Femur (tissue), 1 donor: ENCODE data around the gene NEURL3.
"Not testable (repeated sequence)": the region's sequence is repeated elsewhere in the genome, so short reads cannot be mapped to it uniquely, and the experiment has no call there.

Experiments
- DNase-seq: peaks from one replicate; pipeline ENCODE4 v3.0.0-alpha.2; 2017

NEURL3 gene

DNA sequence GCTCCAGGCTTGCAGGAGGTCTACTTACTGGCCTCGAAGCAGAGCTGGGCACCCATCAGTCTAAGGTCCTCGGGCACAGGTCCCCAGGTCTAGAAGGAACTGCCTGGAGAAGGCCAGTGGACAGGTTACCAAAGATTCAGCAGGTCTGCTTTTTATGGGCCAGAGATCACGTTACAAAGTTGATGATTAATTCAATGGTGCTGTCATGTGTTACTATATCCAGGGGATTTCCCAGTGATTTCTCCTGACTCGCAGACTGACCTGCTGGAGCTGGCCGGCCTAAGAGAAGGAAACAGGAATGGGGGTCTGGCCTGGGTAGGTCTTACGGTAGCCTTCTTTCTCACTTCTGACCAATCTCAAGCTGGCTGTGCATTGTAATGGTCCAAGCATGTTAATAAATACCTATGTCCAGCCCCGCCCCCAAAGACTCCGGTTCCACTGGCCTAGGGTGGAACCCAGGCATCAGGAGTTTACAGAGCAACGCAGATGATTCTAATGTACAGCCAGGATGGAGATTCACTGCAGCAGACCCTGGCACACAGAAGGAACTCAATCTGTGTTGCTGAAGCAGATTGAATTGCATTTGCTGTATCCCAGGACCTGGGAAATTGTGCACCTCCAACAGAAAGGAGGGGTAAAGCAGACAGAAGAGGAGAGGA lies at the start of gene NEURL3:
NEURL3 (minus strand) TSS at position 127 of the 659 bp plus-strand sequence; CDS start at position 56, 71 bp downstream.
- no peak for DNase-seq

- peak; percentile 69 for DNase-seq
Observed at GRCh38 chr2:96554293-96555145, 49.4 kb upstream of the NEURL3 start.

DNA sequence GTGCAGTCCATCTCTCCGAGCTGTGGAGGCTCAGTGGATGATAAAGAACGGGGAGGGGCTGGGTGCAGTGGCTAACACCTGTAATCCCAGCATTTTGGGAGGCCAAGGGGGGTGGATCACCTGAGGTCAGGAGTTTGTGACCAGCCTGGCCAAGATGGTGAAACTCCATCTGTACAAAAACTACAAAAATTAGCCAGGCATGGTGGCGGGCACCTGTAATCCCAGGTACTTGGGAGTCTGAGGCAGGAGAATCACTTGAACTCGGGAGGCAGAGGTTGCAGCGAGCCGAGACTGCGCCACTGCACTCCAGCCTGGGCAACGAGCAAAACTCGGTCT lies 48.8 kb upstream of the NEURL3 start:
- not testable (repeated sequence) for DNase-seq

- no peak for DNase-seq
Observed at GRCh38 chr2:96553176-96553956, 48.2 kb upstream of the NEURL3 start.

- DNase-seq, result no peak
Observed at GRCh38 chr2:96552315-96553175, 47.4 kb upstream of the NEURL3 start.

- DNase-seq, result no peak
Observed at GRCh38 chr2:96551605-96552314, 46.6 kb upstream of the NEURL3 start.

DNA sequence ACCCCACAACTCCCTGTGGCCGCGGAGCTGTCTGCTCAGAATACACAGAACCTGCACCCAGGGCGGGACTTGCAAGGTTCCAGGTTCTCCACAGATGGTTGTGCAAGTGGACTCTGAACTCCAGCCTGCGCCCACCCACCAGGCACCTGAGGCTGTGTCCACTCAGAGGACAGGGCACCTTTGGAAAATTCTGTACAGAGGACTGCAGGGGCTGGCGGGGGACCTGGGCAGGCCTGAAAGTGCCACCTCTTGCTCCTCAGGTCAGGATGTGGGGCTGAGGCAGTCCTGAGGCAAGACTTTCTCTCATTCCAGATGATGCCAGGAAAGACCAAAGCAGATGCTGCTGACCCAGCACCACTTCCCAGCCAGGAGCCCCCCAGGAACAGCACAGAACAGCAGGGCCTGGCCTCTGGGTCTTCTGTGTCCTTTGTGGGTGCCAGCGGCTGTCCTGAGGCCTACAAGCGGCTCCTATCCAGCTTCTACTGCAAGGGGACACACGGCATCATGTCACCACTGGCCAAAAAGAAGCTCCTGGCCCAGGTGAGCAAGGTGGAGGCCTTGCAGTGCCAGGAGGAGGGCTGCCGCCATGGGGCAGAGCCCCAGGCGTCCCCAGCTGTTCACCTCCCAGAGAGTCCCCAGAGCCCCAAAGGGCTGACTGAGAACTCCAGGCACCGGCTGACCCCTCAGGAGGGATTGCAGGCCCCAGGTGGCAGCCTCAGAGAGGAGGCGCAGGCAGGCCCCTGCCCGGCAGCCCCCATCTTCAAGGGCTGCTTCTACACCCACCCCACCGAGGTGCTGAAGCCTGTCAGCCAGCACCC lies 45.8 kb upstream of the NEURL3 start:
- DNase-seq, result no peak

- no peak for DNase-seq
Observed at GRCh38 chr2:96549967-96550786, 45.0 kb upstream of the NEURL3 start.

DNA sequence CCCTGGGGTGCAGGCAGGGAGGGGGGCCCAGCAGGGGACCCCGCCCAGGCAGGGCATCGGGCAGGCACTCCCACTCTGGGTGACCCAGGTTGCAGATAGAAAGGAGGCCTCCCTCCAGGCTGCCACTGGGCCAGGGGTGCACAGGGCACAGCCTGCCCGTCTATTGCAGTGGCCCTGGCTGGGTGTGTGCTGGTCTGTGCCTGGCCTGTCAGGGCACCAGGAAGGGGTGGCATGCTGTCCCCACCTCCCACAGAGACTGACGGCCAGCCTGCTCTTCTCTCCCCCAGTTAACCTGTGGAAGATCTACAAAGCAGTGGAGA lies 44.3 kb upstream of the NEURL3 start:
- DNase-seq, result no peak

DNA sequence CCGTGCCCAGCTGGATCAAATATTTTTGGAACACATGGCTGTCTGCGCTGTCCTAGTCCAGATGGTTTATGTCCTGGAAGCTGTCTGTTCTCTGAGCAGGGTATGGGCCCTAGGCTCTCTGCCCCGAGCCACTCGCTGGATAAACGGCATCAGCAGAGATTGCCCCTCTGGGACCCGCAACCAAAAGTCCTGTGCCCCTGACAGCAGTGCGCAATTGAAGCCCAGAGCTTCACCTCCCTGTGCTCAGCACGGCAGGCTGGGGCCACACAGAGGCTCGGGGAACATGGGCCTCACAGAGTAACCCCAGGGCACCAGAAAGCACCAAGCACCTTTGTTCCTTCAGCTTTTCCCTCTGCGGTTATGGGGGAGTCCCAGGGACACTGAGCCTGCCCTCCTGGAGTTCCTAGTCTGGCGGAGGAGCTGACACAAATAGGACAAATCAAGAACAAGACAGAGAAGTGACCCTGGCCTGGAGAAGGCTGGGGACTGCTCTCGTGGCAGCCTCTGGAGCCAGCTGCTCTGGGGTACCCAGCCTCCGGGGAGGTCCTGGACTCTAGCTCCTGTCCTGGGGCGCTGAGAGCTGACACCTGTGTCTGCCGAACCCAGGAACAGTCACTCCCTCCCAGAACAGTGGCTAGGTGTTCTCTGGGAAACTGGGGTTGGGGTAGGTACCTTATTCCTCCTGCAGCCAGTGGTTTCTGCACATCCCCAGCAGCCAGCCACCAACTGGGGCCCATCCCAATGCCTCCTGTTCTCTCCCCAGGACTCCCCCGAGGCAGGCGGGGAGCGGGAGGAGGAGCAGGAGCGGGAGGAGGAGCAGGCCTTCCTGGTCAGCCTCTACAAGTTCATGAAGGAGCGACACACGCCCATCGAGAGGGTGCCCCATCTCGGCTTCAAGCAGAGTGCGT lies 43.7 kb upstream of the NEURL3 start:
- DNase-seq, result no peak

DNA sequence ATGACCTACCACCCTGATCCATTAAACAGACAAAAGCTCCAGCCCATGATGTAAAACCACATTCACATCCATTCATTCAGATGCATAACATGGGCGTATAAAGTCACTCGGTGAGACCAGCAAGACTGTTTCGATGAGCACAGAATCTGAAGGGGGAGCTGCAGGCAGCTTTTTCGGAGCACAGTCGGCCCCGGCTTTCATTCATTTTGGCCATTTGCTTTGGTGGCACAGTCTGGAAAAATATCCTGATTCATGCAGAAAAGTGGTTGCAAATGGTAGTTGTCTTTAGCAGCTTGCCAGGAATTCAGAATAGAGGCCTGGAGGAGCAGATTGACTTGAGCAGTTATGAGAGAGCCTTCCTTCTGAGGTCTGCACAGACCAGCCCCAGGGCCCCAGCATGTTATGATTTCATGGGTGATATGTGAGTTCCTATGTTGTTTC lies 42.6 kb upstream of the NEURL3 start:
- peak; percentile 75 for DNase-seq

- peak; percentile 21 for DNase-seq
Observed at GRCh38 chr2:96547203-96547641, 42.1 kb upstream of the NEURL3 start.

GRCh38 chr2:96546797-96547196 lies 41.6 kb upstream of the NEURL3 start:
- peak; percentile 6 for DNase-seq

DNA sequence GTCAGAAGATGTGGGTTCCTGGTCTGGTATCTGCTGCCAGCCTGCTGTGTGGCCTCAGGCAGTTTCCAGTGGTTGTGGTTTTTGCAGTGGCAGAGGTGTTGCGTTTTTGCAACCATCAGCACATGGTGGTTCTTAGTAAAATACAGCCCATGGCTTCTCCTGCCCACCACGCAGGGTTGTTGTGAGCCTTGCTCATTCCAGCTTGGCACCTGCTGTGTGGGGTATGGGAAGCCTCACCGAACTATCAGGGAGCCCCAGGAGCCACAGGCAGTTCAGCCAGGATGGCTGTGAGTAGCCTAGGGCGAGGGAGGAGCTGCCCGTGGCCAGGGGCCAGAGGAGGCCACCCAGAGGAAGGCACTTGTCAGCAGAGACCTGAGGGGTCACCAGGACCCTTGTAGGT lies 41.2 kb upstream of the NEURL3 start:
- DNase-seq, result peak; percentile 15

GRCh38 chr2:96542357-96542977 lies 37.3 kb upstream of the NEURL3 start:
- no peak for DNase-seq

DNA sequence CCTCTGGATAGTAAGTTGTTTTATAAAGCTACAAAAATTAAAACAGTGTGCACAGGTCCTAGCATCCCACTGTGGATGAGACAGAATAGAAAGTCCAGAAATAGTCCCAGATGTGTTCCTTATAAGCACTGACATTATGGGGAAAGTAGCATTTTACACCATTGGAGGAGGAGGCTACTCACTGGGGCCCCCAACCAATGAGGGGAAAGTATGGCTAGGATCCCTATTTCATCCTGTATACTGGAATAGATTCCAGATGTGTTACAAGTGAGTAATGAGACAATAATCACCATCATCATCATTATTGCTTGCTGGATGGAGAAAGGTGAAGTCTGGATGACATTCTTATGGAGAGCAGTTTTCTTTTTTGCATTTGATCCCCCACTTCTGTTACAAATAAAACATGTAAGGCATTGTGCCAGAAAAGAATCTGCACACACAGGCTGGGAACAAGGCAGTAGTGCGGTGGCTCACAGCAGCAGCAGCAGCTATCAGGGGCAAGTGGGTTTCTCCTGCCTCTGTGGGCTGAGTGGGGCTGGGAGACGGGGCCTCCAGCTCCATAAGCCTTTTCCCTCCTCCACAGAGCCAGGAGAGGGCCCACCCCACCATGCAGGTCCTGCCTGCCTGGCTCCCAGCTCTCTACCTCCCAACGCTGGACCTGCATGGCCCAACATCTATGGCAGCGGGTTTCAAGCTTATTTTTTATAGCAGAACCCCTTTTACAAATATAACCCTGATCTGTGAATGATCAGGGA lies 36.4 kb upstream of the NEURL3 start:
- no peak for DNase-seq

DNA sequence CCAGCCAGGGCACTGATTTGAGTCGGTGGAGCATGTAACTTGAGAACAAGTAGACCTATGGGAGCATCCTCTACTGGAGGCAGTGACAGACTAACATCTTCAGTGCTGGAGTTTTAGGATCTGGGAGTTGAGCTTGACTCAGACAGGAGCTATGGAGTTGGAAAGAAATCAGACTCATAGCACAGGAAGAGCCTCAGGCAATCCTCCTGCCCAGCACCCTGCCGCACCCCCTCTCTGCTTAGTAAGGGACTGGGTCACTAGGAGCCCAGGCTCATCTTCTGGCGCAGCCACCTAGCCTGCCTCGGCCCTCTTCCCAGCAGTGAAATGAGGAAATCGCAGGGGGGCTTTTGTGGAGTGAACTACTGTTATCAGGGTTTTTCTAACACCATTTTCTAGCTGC lies 35.0 kb upstream of the NEURL3 start:
- DNase-seq, result peak; percentile 8
